ENCODE results near the gene MUS81.
A peak's percentile ranks its signal among the peaks of the same experiment; 100 is the strongest.
"Not testable (repeated sequence)": the region's sequence is repeated elsewhere in the genome, so short reads cannot be mapped to it uniquely, and the experiment has no call there.

Gene MUS81

GRCh38 chr11:65832231-65832630 is 28.0 kb upstream of the MUS81 start:
- not testable (repeated sequence) for H3K27me3 Mint-ChIP-seq; H3K36me3 Mint-ChIP-seq (ENCODE audit: insufficient read depth); H3K27ac Mint-ChIP-seq; DNase-seq; H3K4me1 Mint-ChIP-seq (ENCODE audit: low read depth in 2 of 2); H3K9me3 Mint-ChIP-seq; ATAC-seq (replicated peaks)
- peak overlapping the region in 1 of 2 donors; percentile 30 for H3K4me3 Mint-ChIP-seq

GRCh38 chr11:65833297-65834030 is 26.8 kb upstream of the MUS81 start, which contains the start of gene SNX32:
SNX32 (plus strand) TSS chr11:65833963; CDS start chr11:65834066, 103 bp downstream.
- peak; percentile 93 to 94 (median 94) for DNase-seq
- ATAC-seq (replicated peaks) = peak; percentile 99
- peaks cover 2% of the 10 kb centered on the region for H3K36me3 Mint-ChIP-seq (ENCODE audit: insufficient read depth)
- peaks cover 3 to 8% of the 10 kb centered on the region in 2 donors for H3K4me1 Mint-ChIP-seq (ENCODE audit: low read depth in 2 of 2)
- no peaks in the 10 kb centered on the region for H3K9me3 Mint-ChIP-seq
- H3K27ac Mint-ChIP-seq = no peak within 1 kb of the TSS
- H3K4me3 Mint-ChIP-seq = no peak within 1 kb of the TSS
- H3K27me3 Mint-ChIP-seq = peaks cover 0 to 7% of the 10 kb centered on the region in 2 donors

- Mint-ChIP-seq H3K36me3 (ENCODE audit: insufficient read depth) (peaks cover 2% of the 10 kb centered on the region), H3K27me3 (peaks cover 0 to under 1% of the 10 kb centered on the region in 2 donors), H3K27ac (no peak overlapping the region), H3K4me3 (no peak overlapping the region), H3K4me1 (ENCODE audit: low read depth in 2 of 2) (peaks cover 3 to 8% of the 10 kb centered on the region in 2 donors), H3K9me3 (no peaks in the 10 kb centered on the region)
- DNase-seq = no peak
- ATAC-seq (replicated peaks) = no peak
These were observed 26.0 kb upstream of the MUS81 start for GRCh38 chr11:65834202-65834601.

- no peak overlapping the region for H3K27ac Mint-ChIP-seq
- DNase-seq (no peak), ATAC-seq (replicated peaks) (no peak)
- H3K4me1 Mint-ChIP-seq (ENCODE audit: low read depth in 2 of 2) = no peaks in the 10 kb centered on the region
- H3K4me3 Mint-ChIP-seq = no peak overlapping the region
- no peaks in the 10 kb centered on the region for H3K9me3 Mint-ChIP-seq
- no peaks in the 10 kb centered on the region for H3K27me3 Mint-ChIP-seq
- no peaks in the 10 kb centered on the region for H3K36me3 Mint-ChIP-seq (ENCODE audit: insufficient read depth)
These were observed 18.1 kb upstream of the MUS81 start for GRCh38 chr11:65842144-65842543.

GRCh38 chr11:65843811-65844210 is 16.4 kb upstream of the MUS81 start:
- ATAC-seq (replicated peaks) = no peak
- no peak overlapping the region for H3K27ac Mint-ChIP-seq

GRCh38 chr11:65844231-65844872 is 15.9 kb upstream of the MUS81 start:
- Mint-ChIP-seq H3K27me3 (no peaks in the 10 kb centered on the region), H3K9me3 (no peaks in the 10 kb centered on the region), H3K36me3 (ENCODE audit: insufficient read depth) (no peaks in the 10 kb centered on the region), H3K4me3 (no peak overlapping the region), H3K4me1 (ENCODE audit: low read depth in 2 of 2) (no peaks in the 10 kb centered on the region), H3K27ac (no peak overlapping the region)
- no peak for ATAC-seq (replicated peaks)
- DNase-seq = no peak

More at GRCh38 chr11:65843811-65844210, 16.4 kb upstream of the MUS81 start:
- H3K4me3 Mint-ChIP-seq = no peak overlapping the region
- H3K9me3 Mint-ChIP-seq = no peaks in the 10 kb centered on the region
- no peaks in the 10 kb centered on the region for H3K27me3 Mint-ChIP-seq
- H3K36me3 Mint-ChIP-seq (ENCODE audit: insufficient read depth) = no peaks in the 10 kb centered on the region
- no peak for DNase-seq
- no peaks in the 10 kb centered on the region for H3K4me1 Mint-ChIP-seq (ENCODE audit: low read depth in 2 of 2)

- H3K4me3 Mint-ChIP-seq = no peak overlapping the region
- ATAC-seq (replicated peaks) (no peak), DNase-seq (no peak)
- no peaks in the 10 kb centered on the region for H3K9me3 Mint-ChIP-seq
- H3K36me3 Mint-ChIP-seq (ENCODE audit: insufficient read depth) = peaks cover 26% of the 10 kb centered on the region
- H3K27ac Mint-ChIP-seq = no peak overlapping the region
- H3K27me3 Mint-ChIP-seq = no peaks in the 10 kb centered on the region
- H3K4me1 Mint-ChIP-seq (ENCODE audit: low read depth in 2 of 2) = peaks cover 0 to 3% of the 10 kb centered on the region in 2 donors
These were observed 12.5 kb upstream of the MUS81 start for GRCh38 chr11:65847746-65848145.

GRCh38 chr11:65848693-65849092 is 11.5 kb upstream of the MUS81 start:
- H3K27me3 Mint-ChIP-seq; ATAC-seq (replicated peaks); DNase-seq; H3K4me1 Mint-ChIP-seq (ENCODE audit: low read depth in 2 of 2); H3K27ac Mint-ChIP-seq; H3K4me3 Mint-ChIP-seq; H3K9me3 Mint-ChIP-seq: not testable (repeated sequence)
- H3K36me3 Mint-ChIP-seq (ENCODE audit: insufficient read depth) = peaks cover 34% of the 10 kb centered on the region

GRCh38 chr11:65849366-65849765 is 10.9 kb upstream of the MUS81 start:
- ATAC-seq (replicated peaks) = no peak
- H3K4me3 Mint-ChIP-seq = no peak overlapping the region
- DNase-seq = no peak
- no peaks in the 10 kb centered on the region for H3K9me3 Mint-ChIP-seq
- H3K36me3 Mint-ChIP-seq (ENCODE audit: insufficient read depth) = peaks cover 40% of the 10 kb centered on the region
- peaks cover 10 to 14% of the 10 kb centered on the region in 2 donors for H3K4me1 Mint-ChIP-seq (ENCODE audit: low read depth in 2 of 2)
- peak overlapping the region in 1 of 2 donors; percentile 8 for H3K27ac Mint-ChIP-seq
- no peaks in the 10 kb centered on the region for H3K27me3 Mint-ChIP-seq

- no peaks in the 10 kb centered on the region for H3K27me3 Mint-ChIP-seq
- peak overlapping the region in 1 of 2 donors; percentile 8 for H3K27ac Mint-ChIP-seq
- DNase-seq = no peak
These were observed 10.4 kb upstream of the MUS81 start for GRCh38 chr11:65849771-65850216.

GRCh38 chr11:65850217-65851082 is 9.8 kb upstream of the MUS81 start:
- peak; percentile 16 for ATAC-seq (replicated peaks)
- no peaks in the 10 kb centered on the region for H3K9me3 Mint-ChIP-seq
- no peak for DNase-seq
- H3K36me3 Mint-ChIP-seq (ENCODE audit: insufficient read depth) = peaks cover 51% of the 10 kb centered on the region
- peaks cover 18 to 19% of the 10 kb centered on the region in 2 donors for H3K4me1 Mint-ChIP-seq (ENCODE audit: low read depth in 2 of 2)
- no peaks in the 10 kb centered on the region for H3K27me3 Mint-ChIP-seq
- no peak overlapping the region for H3K4me3 Mint-ChIP-seq
- H3K27ac Mint-ChIP-seq = peak overlapping the region in 1 of 2 donors; percentile 78

More at GRCh38 chr11:65849771-65850216, 10.4 kb upstream of the MUS81 start:
- Mint-ChIP-seq H3K36me3 (ENCODE audit: insufficient read depth) (peaks cover 45% of the 10 kb centered on the region), H3K9me3 (no peaks in the 10 kb centered on the region), H3K4me3 (no peak overlapping the region), H3K4me1 (ENCODE audit: low read depth in 2 of 2) (peaks cover 14 to 17% of the 10 kb centered on the region in 2 donors)
- ATAC-seq (replicated peaks) = no peak

GRCh38 chr11:65851083-65851579 is 9.1 kb upstream of the MUS81 start:
- Mint-ChIP-seq H3K27ac (peak overlapping the region in 1 of 2 donors; percentile 78), H3K9me3 (no peaks in the 10 kb centered on the region)

More at GRCh38 chr11:65851083-65851579, 9.1 kb upstream of the MUS81 start:
- Mint-ChIP-seq H3K4me1 (ENCODE audit: low read depth in 2 of 2) (peaks cover 23 to 25% of the 10 kb centered on the region in 2 donors), H3K36me3 (ENCODE audit: insufficient read depth) (peaks cover 58% of the 10 kb centered on the region), H3K27me3 (no peaks in the 10 kb centered on the region), H3K4me3 (no peak overlapping the region)
- DNase-seq = no peak
- peak; percentile 22 for ATAC-seq (replicated peaks)

Measured in effector memory CD8-positive, alpha-beta T cell (primary cell).